Endothelial cell of umbilical vein (primary cell): ENCODE data around the gene PERP. TPM values are rescaled to one million over a fixed set of nuclear protein-coding genes. Genes with fewer than 3 reads are reported as not detected.

Experiments used
- BruUV-seq: library from RNA; stranded (reverse); fragments of 400-500 nt; replicated peaks from 2 replicates; lab custom pipeline; 2021; lab: Mats Ljungman, UMichigan
- CTCF ChIA-PET: fragments of 300-600, 350-600 bp; sonication (Branson Sonifier 250); formaldehyde crosslinking; loops from one replicate; lab custom pipeline; 2021; ENCODE audit warnings: antibody characterized with exemption, inconsistent platforms; lab: Charles Lee
- POLR2A ChIA-PET: fragments of 300-600, 350-600 bp; sonication (Branson Sonifier 250); formaldehyde crosslinking; loops from one replicate; lab custom pipeline; 2021; ENCODE audit warnings: antibody characterized with exemption, inconsistent platforms; lab: Charles Lee
- DNase-seq: peaks from one replicate; pipeline ENCODE4 v3.0.0-alpha.2; 2011; ENCODE audit warnings: low read depth, low spot score
- FAIRE-seq: peaks from 2 replicates; lab custom pipeline; 2011; peaks lifted over from hg19 to GRCh38; lab: Jason Lieb, UNC
- H2AFZ ChIP-seq: 2 replicates; pipeline ENCODE4 v1.6.0; 2012; ENCODE audit warnings: low read depth, low read length, control low read depth, inconsistent platforms
- H3K27ac ChIP-seq: 2 replicates; pipeline ENCODE4 v1.5.1; 2011; ENCODE audit warnings: low read depth, mild to moderate bottlenecking, control low read depth, low read length, moderate library complexity; ENCODE audit not compliant: insufficient read depth
- H3K27me3 ChIP-seq, 2 experiments: 2 replicates each; pipeline versions ENCODE4 v1.6.0 to v1.6.1; 2011; ENCODE audit warnings: low read length in 2 of 2, mixed read lengths in 1 of 2; ENCODE audit not compliant: control insufficient read depth in 2 of 2, insufficient read depth in 2 of 2
- H3K36me3 ChIP-seq, 2 experiments: 2 replicates in 1 of 2; 3 replicates in 1 of 2; pipeline ENCODE4 v1.5.1; 2011; ENCODE audit warnings: low read length in 2 of 2, mild to moderate bottlenecking in 1 of 2, moderate library complexity in 1 of 2; ENCODE audit not compliant: control insufficient read depth in 2 of 2, insufficient read depth in 2 of 2; ENCODE audit errors: extremely low read depth in 1 of 2
- H3K4me1 ChIP-seq: 3 replicates; pipeline ENCODE4 v1.5.1; 2011; ENCODE audit warnings: mild to moderate bottlenecking, low read length; ENCODE audit not compliant: control insufficient read depth, insufficient read depth; ENCODE audit errors: extremely low read depth
- H3K4me2 ChIP-seq: 2 replicates; pipeline ENCODE4 v1.6.1; 2011; ENCODE audit warnings: low read length, control low read depth, mixed read lengths; ENCODE audit not compliant: insufficient read depth
- H3K4me3 ChIP-seq, 3 experiments: fragments of 200-600 bp in 1 of 3; sonication (generic), shearing (Covaris generic) in 1 of 3; replicated peaks in 1 of 3; 2 replicates each; pipeline ENCODE4 v1.5.1; 2011 to 2016; ENCODE audit warnings: control low read depth in 3 of 3, low read length in 3 of 3, mild to moderate bottlenecking in 2 of 3, inconsistent platforms in 1 of 3, low read depth in 1 of 3, moderate library complexity in 1 of 3; ENCODE audit not compliant: insufficient read depth in 1 of 3
- H3K79me2 ChIP-seq: 2 replicates; pipeline ENCODE4 v1.6.0; 2012; ENCODE audit warnings: low read length, inconsistent platforms; ENCODE audit not compliant: control insufficient read depth, insufficient read depth
- H3K9ac ChIP-seq: replicated peaks from 2 replicates; pipeline ENCODE3; 2011; ENCODE audit warnings: low read length, control low read depth; ENCODE audit not compliant: insufficient read depth; ENCODE audit errors: extremely low read depth
- H3K9me1 ChIP-seq: replicated peaks from 3 replicates; pipeline ENCODE4 v1.6.0; 2011; ENCODE audit warnings: mild to moderate bottlenecking, low read length; ENCODE audit not compliant: control insufficient read depth, insufficient read depth; ENCODE audit errors: extremely low read depth
- H3K9me3 ChIP-seq: replicated peaks from 2 replicates; pipeline ENCODE4 v1.5.1; 2012; ENCODE audit warnings: low read length, inconsistent platforms; ENCODE audit not compliant: control insufficient read depth, insufficient read depth
- H4K20me1 ChIP-seq: replicated peaks from 2 replicates; pipeline ENCODE3; 2011; ENCODE audit warnings: mild to moderate bottlenecking, low read length; ENCODE audit not compliant: control insufficient read depth, insufficient read depth; ENCODE audit errors: extremely low read depth
- EZH2 ChIP-seq: IDR thresholded peaks from 2 replicates; pipeline ENCODE4 v1.6.1; 2012; ENCODE audit warnings: borderline replicate concordance, low read depth, mild to moderate bottlenecking, moderate library complexity, low read length, inconsistent platforms; ENCODE audit not compliant: severe bottlenecking
- FOS ChIP-seq: IDR thresholded peaks from 2 replicates; pipeline ENCODE4 v1.6.1; 2011; ENCODE audit warnings: mild to moderate bottlenecking, low read length, moderate library complexity, borderline replicate concordance; ENCODE audit not compliant: insufficient read depth
- GATA2 ChIP-seq: IDR thresholded peaks from 2 replicates; pipeline ENCODE4 v1.7.0; 2011; ENCODE audit warnings: low read depth, mild to moderate bottlenecking, moderate library complexity, mixed read lengths, low read length; ENCODE audit not compliant: insufficient read length, insufficient read depth
- JUN ChIP-seq: IDR thresholded peaks from 2 replicates; pipeline ENCODE4 v1.6.1; 2011; ENCODE audit warnings: borderline replicate concordance, low read depth; ENCODE audit not compliant: insufficient read length, insufficient read depth
- MYC ChIP-seq: IDR thresholded peaks from one replicate; pipeline ENCODE4 v1.6.1; 2011; ENCODE audit warnings: mild to moderate bottlenecking, low read depth, low read length
- POLR2A ChIP-seq: IDR thresholded peaks from 2 replicates; pipeline ENCODE4 v1.6.1; 2012; ENCODE audit warnings: low read depth, mild to moderate bottlenecking, control low read depth, low read length
- POLR2AphosphoS5 ChIP-seq: IDR thresholded peaks from 2 replicates; pipeline ENCODE4 v1.6.1; 2012; ENCODE audit warnings: low read depth, mild to moderate bottlenecking, control low read depth, low read length, moderate library complexity; ENCODE audit not compliant: insufficient read depth
- dilution Hi-C: fragments of 300-500 bp; cut with MboI; formaldehyde crosslinking; loops from one replicate; pipeline ENCODE4 v1.15.0; 2019; ENCODE audit warnings: low sequenced_read_pairs; ENCODE audit not compliant: extremely low pct_ligation_motif_present
- intact Hi-C: fragments of 100-400 bp; cut with micrococcal nuclease; formaldehyde crosslinking; loops from one replicate; pipeline ENCODE4 v1.10.0; 2022
- polyA plus RNA-seq, 4 experiments: library from polyadenylated mRNA; depleted of rRNA in 3 of 4; stranded (reverse) in 3 of 4; unstranded in 1 of 4; fragments of >200 nt; gene quantifications; 2 replicates each; pipeline versions ENCODE4 v1.2.1 to v1.2.3, GENCODE V29; 2011 to 2012; ENCODE audit warnings: missing spikeins in 1 of 4
- total RNA-seq: library from RNA; stranded (reverse); gene quantifications from 2 replicates; pipeline ENCODE4 v1.2.3, GENCODE V29; 2021
- TF ChIP-seq, protein P1 (sequence below), 2 donors: IDR thresholded peaks; 1 replicate in 1 of 2; 2 replicates in 1 of 2; pipeline ENCODE4 v1.5.1; 2011; ENCODE audit warnings: low read length in 2 of 2, mild to moderate bottlenecking in 2 of 2, moderate library complexity in 2 of 2, control low read depth in 1 of 2, inconsistent platforms in 1 of 2, low read depth in 1 of 2; ENCODE audit not compliant: insufficient read depth in 1 of 2; ENCODE audit errors: extremely low read depth in 1 of 2
- TF ChIP-seq, protein P2 (sequence below): IDR thresholded peaks from 2 replicates; pipeline ENCODE4 v1.6.1; 2011; ENCODE audit not compliant: insufficient read depth, insufficient read length

PERP gene
- total and polyA plus RNA-seq, 2 donors (not counting 3 experiments of a cell fraction or from before 2014, with no cell fraction given): 15.7 to 27.4 TPM

DNA sequence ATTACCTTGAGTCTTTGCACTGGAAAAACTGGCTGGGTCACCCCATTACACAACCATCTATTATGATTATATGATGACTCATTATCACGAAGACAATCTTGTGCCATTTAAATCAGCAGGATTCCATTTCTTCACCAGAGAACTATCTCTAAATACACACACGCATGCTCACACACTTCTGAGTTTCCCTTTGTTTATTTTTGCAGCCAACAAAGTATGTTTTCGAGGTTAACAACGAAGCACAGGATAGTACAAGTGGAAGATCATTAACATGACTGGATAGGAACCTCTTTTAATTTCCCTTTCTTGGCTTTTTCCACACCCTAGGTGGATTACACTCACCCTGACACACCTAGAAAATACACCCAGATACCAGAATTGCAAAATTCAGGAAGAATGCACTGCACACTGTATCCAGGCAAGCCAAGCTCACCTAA is 18.9 kb downstream of the PERP start:
- Histone ChIP-seq H3K4me1 (peaks cover 7% of the 10 kb centered on the region), H3K27me3 (no peaks in the 10 kb centered on the region), H3K79me2 (no peaks in the 10 kb centered on the region), H2AFZ (no peak overlapping the region), H3K9me3 (no peaks in the 10 kb centered on the region), H4K20me1 (no peaks in the 10 kb centered on the region), H3K4me2 (no peak overlapping the region), H3K9me1 (no peaks in the 10 kb centered on the region), H3K4me3 (no peak overlapping the region), H3K9ac (no peak overlapping the region), H3K27ac (no peak overlapping the region), H3K36me3 (no peaks in the 10 kb centered on the region)
- BruUV-seq: no TSS peak
- intact Hi-C loops (no loop called here), dilution Hi-C loops (no loop called here)
- CTCF ChIA-PET: interaction anchor here (1.4 kb wide), 1 partner anchor 87 kb away, joined by 5 read pairs; no protein-coding TSS in a partner anchor
- peak; percentile 73 for FAIRE-seq
- DNase-seq: peak; percentile 63
- POLR2A ChIA-PET: no interaction called here
- TF ChIP-seq EZH2: no peak
- TF ChIP-seq MYC: no peak
- peak; percentile 41 for TF ChIP-seq GATA2
- TF ChIP-seq FOS: peak; percentile 73
- peak; percentile 47 for TF ChIP-seq JUN
- TF ChIP-seq, protein P1, sequence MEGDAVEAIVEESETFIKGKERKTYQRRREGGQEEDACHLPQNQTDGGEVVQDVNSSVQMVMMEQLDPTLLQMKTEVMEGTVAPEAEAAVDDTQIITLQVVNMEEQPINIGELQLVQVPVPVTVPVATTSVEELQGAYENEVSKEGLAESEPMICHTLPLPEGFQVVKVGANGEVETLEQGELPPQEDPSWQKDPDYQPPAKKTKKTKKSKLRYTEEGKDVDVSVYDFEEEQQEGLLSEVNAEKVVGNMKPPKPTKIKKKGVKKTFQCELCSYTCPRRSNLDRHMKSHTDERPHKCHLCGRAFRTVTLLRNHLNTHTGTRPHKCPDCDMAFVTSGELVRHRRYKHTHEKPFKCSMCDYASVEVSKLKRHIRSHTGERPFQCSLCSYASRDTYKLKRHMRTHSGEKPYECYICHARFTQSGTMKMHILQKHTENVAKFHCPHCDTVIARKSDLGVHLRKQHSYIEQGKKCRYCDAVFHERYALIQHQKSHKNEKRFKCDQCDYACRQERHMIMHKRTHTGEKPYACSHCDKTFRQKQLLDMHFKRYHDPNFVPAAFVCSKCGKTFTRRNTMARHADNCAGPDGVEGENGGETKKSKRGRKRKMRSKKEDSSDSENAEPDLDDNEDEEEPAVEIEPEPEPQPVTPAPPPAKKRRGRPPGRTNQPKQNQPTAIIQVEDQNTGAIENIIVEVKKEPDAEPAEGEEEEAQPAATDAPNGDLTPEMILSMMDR (IDR thresholded peaks at IDR 0.05; ENCODE audit: extremely low read depth in 1 of 2, insufficient read depth in 1 of 2, low read depth in 1 of 2, low read length in 2 of 2): no peak
- no peak for TF ChIP-seq POLR2A
- TF ChIP-seq, protein P2, sequence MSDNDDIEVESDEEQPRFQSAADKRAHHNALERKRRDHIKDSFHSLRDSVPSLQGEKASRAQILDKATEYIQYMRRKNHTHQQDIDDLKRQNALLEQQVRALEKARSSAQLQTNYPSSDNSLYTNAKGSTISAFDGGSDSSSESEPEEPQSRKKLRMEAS: no peak
- no peak for TF ChIP-seq POLR2AphosphoS5
